Gastrocnemius medialis (tissue), 4 donors: ENCODE measurements around the gene GALC. TPM values are rescaled to one million over a fixed set of nuclear protein-coding genes. Genes with fewer than 3 reads are reported as not detected.

Experiments
- ATAC-seq, 2 donors: fragments of 150-250 bp; one replicate each; pipeline ENCODE4 v1.9.1; 2016
- DNase-seq, 2 donors: peaks; one replicate each; pipeline ENCODE4 v3.0.0-alpha.2; 2019
- H3K27ac ChIP-seq, 4 donors: fragments of 200-600 bp; sonication (generic); 1 replicate in 1 of 4; 2 replicates in 3 of 4; pipeline ENCODE4 v1.5.1; 2016 to 2018; ENCODE audit warnings: mild to moderate bottlenecking in 2 of 4, moderate library complexity in 1 of 4
- H3K27me3 ChIP-seq, 3 donors: fragments of 200-600 bp; sonication (generic) in 2 of 3; 1 replicate in 1 of 3; 2 replicates in 2 of 3; pipeline versions ENCODE4 v1.5.1 to v1.6.0; 2016 to 2019; ENCODE audit warnings: mild to moderate bottlenecking in 1 of 3, moderate library complexity in 1 of 3
- H3K36me3 ChIP-seq, 2 donors: fragments of 200-600 bp; sonication (generic) in 1 of 2; one replicate each; pipeline ENCODE4 v1.5.1; 2017 to 2018
- H3K4me1 ChIP-seq, 2 donors: fragments of 200-600 bp; sonication (generic) in 1 of 2; one replicate each; pipeline ENCODE4 v1.5.1; 2016 to 2017; ENCODE audit warnings: mild to moderate bottlenecking in 2 of 2
- H3K4me3 ChIP-seq, 4 donors: fragments of 200-600 bp; sonication (generic) in 3 of 4; 1 replicate in 1 of 4; 2 replicates in 3 of 4; pipeline ENCODE4 v1.5.1; 2016 to 2019; ENCODE audit warnings: mild to moderate bottlenecking in 2 of 4
- H3K9me3 ChIP-seq, 3 donors: fragments of 200-600 bp; sonication (generic) in 2 of 3; 1 replicate in 1 of 3; 2 replicates in 2 of 3; pipeline ENCODE4 v1.5.1; 2016 to 2019
- POLR2A ChIP-seq, 2 donors: fragments of 450-650 bp; IDR thresholded peaks; one replicate each; pipeline ENCODE4 v1.6.1; 2017; ENCODE audit warnings: antibody characterized with exemption in 2 of 2, mild to moderate bottlenecking in 2 of 2, moderate library complexity in 2 of 2
- in situ Hi-C, 4 donors: fragments of 200-750 bp; cut with MboI; loops; one replicate each; pipeline versions ENCODE4 v1.15.0 to v1.8.0; 2017; ENCODE audit warnings: low sequenced_read_pairs in 4 of 4
- intact Hi-C: fragments of 100-400 bp; cut with DNase I; formaldehyde crosslinking; loops from one replicate; pipeline ENCODE4 v1.15.1; 2023; ENCODE audit warnings: low total_unique reads
- total RNA-seq, 4 donors: library from RNA; depleted of rRNA; stranded (reverse); fragments of >200 nt; gene quantifications; one replicate each; pipeline versions ENCODE4 v1.1.0 to v1.2.3, GENCODE V29; 2016
- TF ChIP-seq, protein P1 (sequence below), 5 experiments: fragments of 450-650 bp in 3 of 5; fragments of 200-600 bp in 2 of 5; sonication (generic) in 2 of 5; IDR thresholded peaks in 4 of 5; conservative IDR thresholded peaks in 1 of 5; 1 replicate in 4 of 5; 2 replicates in 1 of 5; pipeline ENCODE4 v1.5.1; 2016 to 2019; ENCODE audit warnings: antibody characterized with exemption in 5 of 5, mild to moderate bottlenecking in 3 of 5, moderate library complexity in 3 of 5

Gene GALC
- total RNA-seq, 4 donors from 2014 or later, result 10.5 to 23.2 (median 14.6) TPM

- Histone ChIP-seq H3K27me3 (no peaks in the 10 kb centered on the region), H3K36me3 (no peaks in the 10 kb centered on the region), H3K27ac (no peak overlapping the region), H3K4me1 (no peaks in the 10 kb centered on the region), H3K9me3 (no peaks in the 10 kb centered on the region), H3K4me3 (no peak overlapping the region)
- in situ Hi-C loops, result no loop called here
- no peak for TF ChIP-seq POLR2A (IDR thresholded peaks at IDR 0.05)
- TF ChIP-seq, protein P1, sequence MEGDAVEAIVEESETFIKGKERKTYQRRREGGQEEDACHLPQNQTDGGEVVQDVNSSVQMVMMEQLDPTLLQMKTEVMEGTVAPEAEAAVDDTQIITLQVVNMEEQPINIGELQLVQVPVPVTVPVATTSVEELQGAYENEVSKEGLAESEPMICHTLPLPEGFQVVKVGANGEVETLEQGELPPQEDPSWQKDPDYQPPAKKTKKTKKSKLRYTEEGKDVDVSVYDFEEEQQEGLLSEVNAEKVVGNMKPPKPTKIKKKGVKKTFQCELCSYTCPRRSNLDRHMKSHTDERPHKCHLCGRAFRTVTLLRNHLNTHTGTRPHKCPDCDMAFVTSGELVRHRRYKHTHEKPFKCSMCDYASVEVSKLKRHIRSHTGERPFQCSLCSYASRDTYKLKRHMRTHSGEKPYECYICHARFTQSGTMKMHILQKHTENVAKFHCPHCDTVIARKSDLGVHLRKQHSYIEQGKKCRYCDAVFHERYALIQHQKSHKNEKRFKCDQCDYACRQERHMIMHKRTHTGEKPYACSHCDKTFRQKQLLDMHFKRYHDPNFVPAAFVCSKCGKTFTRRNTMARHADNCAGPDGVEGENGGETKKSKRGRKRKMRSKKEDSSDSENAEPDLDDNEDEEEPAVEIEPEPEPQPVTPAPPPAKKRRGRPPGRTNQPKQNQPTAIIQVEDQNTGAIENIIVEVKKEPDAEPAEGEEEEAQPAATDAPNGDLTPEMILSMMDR (IDR thresholded peaks at IDR 0.05 in 4 of 5, conservative IDR thresholded peaks at IDR 0.05 in 1 of 5), result no peak
- no peak for ATAC-seq
- intact Hi-C loops, result no loop called here
- DNase-seq, result peak in 1 of 2 donors; percentile 14
These were observed 104.6 kb downstream of the GALC start for GRCh38 chr14:87888136-87888999.

- Histone ChIP-seq H3K4me3 (no peak overlapping the region), H3K4me1 (no peaks in the 10 kb centered on the region), H3K36me3 (no peaks in the 10 kb centered on the region), H3K9me3 (no peaks in the 10 kb centered on the region), H3K27me3 (no peaks in the 10 kb centered on the region), H3K27ac (no peak overlapping the region)
- ATAC-seq (no peak), DNase-seq (no peak)
- in situ Hi-C loops, result no loop called here
- no peak for TF ChIP-seq POLR2A (IDR thresholded peaks at IDR 0.05)
- TF ChIP-seq, protein P1 (IDR thresholded peaks at IDR 0.05 in 4 of 5, conservative IDR thresholded peaks at IDR 0.05 in 1 of 5), result no peak
- intact Hi-C loops, result no loop called here
These were observed 109.2 kb downstream of the GALC start for GRCh38 chr14:87883750-87884149.

Other genes starting within 250 kb of the GALC start
- under 1 TPM; 0.13 to 0.20 (median 0.17) TPM for gene GPR65, start 12.0 kb upstream of the GALC start, total RNA-seq